HCT116 (cell line): ENCODE measurements around the gene DOCK7. TPM values are rescaled to one million over a fixed set of nuclear protein-coding genes. Genes with fewer than 3 reads are reported as not detected.

Source experiments
- ATAC-seq: fragments of 200-7000 bp; cut with Tn5 transposase; 2 replicates; pipeline ENCODE4 v1.9.1; 2020; ENCODE audit warnings: mild to moderate bottlenecking, moderate library complexity
- BruUV-seq: library from RNA; stranded (reverse); fragments of 400-500 nt; replicated peaks from 2 replicates; lab custom pipeline; 2021; lab: Mats Ljungman, UMichigan
- CTCF ChIA-PET: fragments of 300-600 bp; sonication (Branson Sonifier 250); formaldehyde crosslinking; loops from one replicate; lab custom pipeline; 2021; ENCODE audit warnings: antibody characterized with exemption; lab: Charles Lee
- POLR2A ChIA-PET: fragments of 300-600, 350-600 bp; sonication (Branson Sonifier 250); formaldehyde crosslinking; loops from one replicate; lab custom pipeline; 2021; ENCODE audit warnings: antibody characterized with exemption; lab: Charles Lee
- RAD21 ChIA-PET, 2 experiments: fragments of 300-600 bp; sonication (Branson Sonifier 250); formaldehyde crosslinking; loops; one replicate each; lab custom pipeline; 2023; ENCODE audit warnings: low total read pairs in 2 of 2; ENCODE audit not compliant: uncharacterized antibody in 2 of 2, unreplicated experiment in 2 of 2, low non-redundant PET in 1 of 2; lab: Charles Lee
- DNase-seq: peaks from one replicate; pipeline ENCODE4 v3.0.0-alpha.2; 2010; ENCODE audit warnings: low read depth, low spot score
- H2AFZ ChIP-seq: fragments of 200-600 bp; shearing (Covaris generic), sonication (generic); 2 replicates; pipeline ENCODE4 v1.6.1; 2017; ENCODE audit warnings: low read depth, mixed run types, mixed read lengths, antibody characterized with exemption, low read length; ENCODE audit not compliant: poor library complexity, severe bottlenecking
- H3K27ac ChIP-seq: 2 replicates; pipeline ENCODE4 v1.5.1; 2012; ENCODE audit warnings: low read depth, low read length
- H3K27me3 ChIP-seq: fragments of 200-600 bp; sonication (generic); 2 replicates; pipeline ENCODE4 v1.6.1; 2016; ENCODE audit warnings: mixed run types, low read length, mixed read lengths; ENCODE audit not compliant: insufficient read depth
- H3K36me3 ChIP-seq, 2 experiments: fragments of 200-500 bp in 1 of 2; fragments of 200-600 bp in 1 of 2; sonication (Bioruptor generic) in 1 of 2; sonication (generic) in 1 of 2; 2 replicates each; pipeline versions ENCODE4 v1.5.1 to v1.6.1; 2014 to 2016; ENCODE audit warnings: low read length in 2 of 2, inconsistent platforms in 1 of 2, mixed read lengths in 1 of 2, mixed run types in 1 of 2; ENCODE audit not compliant: insufficient read depth in 2 of 2, control insufficient read depth in 1 of 2
- H3K4me1 ChIP-seq, 2 experiments: fragments of 200-600 bp in 1 of 2; sonication (generic) in 1 of 2; 2 replicates each; pipeline versions ENCODE4 v1.5.1 to v1.6.1; 2012 to 2017; ENCODE audit warnings: low read length in 2 of 2, inconsistent platforms in 1 of 2, mild to moderate bottlenecking in 1 of 2, mixed read lengths in 1 of 2, mixed run types in 1 of 2, moderate library complexity in 1 of 2; ENCODE audit not compliant: insufficient read depth in 2 of 2, control insufficient read depth in 1 of 2
- H3K4me2 ChIP-seq: fragments of 200-600 bp; sonication (generic); 2 replicates; pipeline ENCODE4 v1.6.1; 2017; ENCODE audit warnings: mixed run types, low read length, mixed read lengths
- H3K4me3 ChIP-seq, 2 experiments: fragments of 200-600 bp in 1 of 2; sonication (generic) in 1 of 2; replicated peaks in 1 of 2; 2 replicates each; pipeline ENCODE4 v1.5.1; 2011 to 2016; ENCODE audit warnings: low read length in 2 of 2, control low read depth in 1 of 2, low read depth in 1 of 2, mild to moderate bottlenecking in 1 of 2, mixed read lengths in 1 of 2, mixed run types in 1 of 2
- H3K79me2 ChIP-seq: fragments of 200-600 bp; sonication (generic); 2 replicates; pipeline ENCODE4 v1.6.1; 2017; ENCODE audit warnings: mild to moderate bottlenecking, mixed run types, low read length, moderate library complexity, mixed read lengths; ENCODE audit not compliant: insufficient read depth
- H3K9ac ChIP-seq: fragments of 200-600 bp; sonication (generic); 2 replicates; pipeline ENCODE4 v1.6.1; 2016; ENCODE audit warnings: low read length, mixed read lengths
- H3K9me2 ChIP-seq: fragments of 200-600 bp; sonication (generic), shearing (Covaris generic); 2 replicates; pipeline ENCODE4 v1.6.1; 2017; ENCODE audit warnings: mixed run types, mild to moderate bottlenecking, moderate library complexity; ENCODE audit not compliant: insufficient read depth
- H3K9me3 ChIP-seq, 2 experiments: fragments of 200-500 bp in 1 of 2; fragments of 200-600 bp in 1 of 2; sonication (Bioruptor generic) in 1 of 2; sonication (generic) in 1 of 2; 2 replicates each; pipeline ENCODE4 v1.6.1; 2014 to 2017; ENCODE audit warnings: low read length in 2 of 2, mixed read lengths in 2 of 2, inconsistent platforms in 1 of 2, low read depth in 1 of 2, mild to moderate bottlenecking in 1 of 2, mixed run types in 1 of 2, moderate library complexity in 1 of 2; ENCODE audit not compliant: control insufficient read depth in 1 of 2, insufficient read depth in 1 of 2
- H4K20me1 ChIP-seq: fragments of 200-600 bp; sonication (generic), shearing (Covaris generic); 2 replicates; pipeline ENCODE4 v1.6.1; 2017; ENCODE audit warnings: mixed run types, mild to moderate bottlenecking, moderate library complexity; ENCODE audit not compliant: insufficient read depth
- ATF3 ChIP-seq: IDR thresholded peaks from 2 replicates; pipeline ENCODE4 v1.6.1; 2012
- CTCF ChIP-seq, 3 experiments: fragments of 200-600 bp in 1 of 3; sonication (generic) in 1 of 3; IDR thresholded peaks in 2 of 3; conservative IDR thresholded peaks in 1 of 3; 2 replicates each; pipeline ENCODE4 v1.5.1; 2012 to 2017; ENCODE audit warnings: low read depth in 2 of 3, low read length in 2 of 3, antibody characterized with exemption in 1 of 3, borderline replicate concordance in 1 of 3, control low read depth in 1 of 3, mild to moderate bottlenecking in 1 of 3, mixed read lengths in 1 of 3, mixed run types in 1 of 3, moderate library complexity in 1 of 3; ENCODE audit not compliant: insufficient read depth in 1 of 3
- ELF1 ChIP-seq: IDR thresholded peaks from 2 replicates; pipeline ENCODE4 v1.6.1; 2012; ENCODE audit warnings: low read depth, borderline replicate concordance
- EZH2 ChIP-seq: fragments of 200-600 bp; sonication (generic); IDR thresholded peaks from 2 replicates; pipeline ENCODE4 v1.6.1; 2017; ENCODE audit warnings: antibody characterized with exemption, mixed run types
- FOSL1 ChIP-seq: IDR thresholded peaks from 2 replicates; pipeline ENCODE4 v1.6.1; 2012; ENCODE audit warnings: low read depth
- MAX ChIP-seq: IDR thresholded peaks from 2 replicates; pipeline ENCODE4 v1.6.1; 2012
- SP1 ChIP-seq: IDR thresholded peaks from 2 replicates; pipeline ENCODE4 v1.6.1; 2012; ENCODE audit warnings: low read depth
- TCF7L2 ChIP-seq: IDR thresholded peaks from 2 replicates; pipeline ENCODE4 v1.7.0; 2011; ENCODE audit warnings: borderline replicate concordance, inconsistent platforms; ENCODE audit not compliant: insufficient read depth, insufficient read length; ENCODE audit errors: extremely low read depth
- YY1 ChIP-seq: IDR thresholded peaks from 2 replicates; pipeline ENCODE4 v1.6.1; 2011; ENCODE audit warnings: low read length, low read depth, moderate library complexity, mild to moderate bottlenecking; ENCODE audit not compliant: insufficient replicate concordance; ENCODE audit errors: extremely low read depth
- ZBTB33 ChIP-seq: IDR thresholded peaks from 2 replicates; pipeline ENCODE4 v1.6.1; 2011; ENCODE audit warnings: mild to moderate bottlenecking, low read length, moderate library complexity; ENCODE audit not compliant: insufficient replicate concordance; ENCODE audit errors: extremely low read depth
- ZNF274 ChIP-seq: fragments of 200-500 bp; sonication (Bioruptor generic); IDR thresholded peaks from 2 replicates; pipeline ENCODE4 v1.6.1; 2014; ENCODE audit warnings: mild to moderate bottlenecking, low read depth, low read length, inconsistent platforms
- intact Hi-C: fragments of 100-400 bp; cut with micrococcal nuclease; formaldehyde crosslinking; loops from 2 replicates; pipeline ENCODE4 v1.10.0; 2022
- total RNA-seq: library from RNA; stranded (reverse); gene quantifications from one replicate; pipeline ENCODE4 v1.2.1, GENCODE V29; 2021; ENCODE audit not compliant: unreplicated experiment

DOCK7 gene
- total RNA-seq, 1 experiment from 2014 or later, result 49.0 TPM

GRCh38 chr1:62514746-62515423 lies 173.3 kb downstream of the DOCK7 start:
- RAD21 ChIA-PET, result no interaction called here
- H3K4me3 ChIP-seq, result no peak overlapping the region
- TF ChIP-seq ZNF274, result no peak
- TF ChIP-seq SP1, result no peak
- TF ChIP-seq CTCF (IDR thresholded peaks at IDR 0.05 in 2 of 3, conservative IDR thresholded peaks at IDR 0.05 in 1 of 3; ENCODE audit: borderline replicate concordance in 1 of 3, insufficient read depth in 1 of 3, low read depth in 2 of 3, low read length in 2 of 3), result no peak
- TF ChIP-seq MAX, result no peak
- H3K9me2 ChIP-seq, result no peaks in the 10 kb centered on the region
- no peak overlapping the region for H3K9ac ChIP-seq
- H3K4me1 ChIP-seq, result no peaks in the 10 kb centered on the region
- no peak overlapping the region for H3K27ac ChIP-seq
- CTCF ChIA-PET, result no interaction called here
- H3K4me2 ChIP-seq, result no peak overlapping the region
- H2AFZ ChIP-seq, result no peak overlapping the region
- POLR2A ChIA-PET, result no interaction called here
- ATAC-seq (no peak), DNase-seq (no peak)
- no peaks in the 10 kb centered on the region for H3K79me2 ChIP-seq
- no peaks in the 10 kb centered on the region for H3K9me3 ChIP-seq
- no peaks in the 10 kb centered on the region for H3K36me3 ChIP-seq
- no peaks in the 10 kb centered on the region for H3K27me3 ChIP-seq
- BruUV-seq, result no TSS peak
- intact Hi-C loops, result no loop called here
- no peaks in the 10 kb centered on the region for H4K20me1 ChIP-seq

- CTCF ChIA-PET, result no interaction called here
Measured at GRCh38 chr1:62513013-62513412, 175.2 kb downstream of the DOCK7 start.

More at GRCh38 chr1:62513013-62513412, 175.2 kb downstream of the DOCK7 start:
- DNase-seq, result no peak
- ChIA-PET RAD21 (no interaction called here), POLR2A (no interaction called here)
- Histone ChIP-seq H3K4me2 (no peak overlapping the region), H3K27ac (no peak overlapping the region), H3K4me1 (no peaks in the 10 kb centered on the region), H4K20me1 (no peaks in the 10 kb centered on the region), H3K79me2 (no peaks in the 10 kb centered on the region), H3K4me3 (no peak overlapping the region), H3K36me3 (no peaks in the 10 kb centered on the region), H3K9me2 (no peaks in the 10 kb centered on the region), H3K9me3 (no peaks in the 10 kb centered on the region), H3K27me3 (no peaks in the 10 kb centered on the region), H2AFZ (no peak overlapping the region), H3K9ac (no peak overlapping the region)
- intact Hi-C loops, result no loop called here
- no peak for ATAC-seq
- no TSS peak for BruUV-seq
- TF ChIP-seq ZBTB33 (no peak), TCF7L2 (no peak), ATF3 (no peak), FOSL1 (no peak), ZNF274 (no peak), CTCF (IDR thresholded peaks at IDR 0.05 in 2 of 3, conservative IDR thresholded peaks at IDR 0.05 in 1 of 3; ENCODE audit: borderline replicate concordance in 1 of 3, insufficient read depth in 1 of 3, low read depth in 2 of 3, low read length in 2 of 3) (no peak), EZH2 (no peak), ELF1 (no peak), YY1 (no peak)
